HepG2 (cell line): ENCODE data around the gene BTN1A1. TPM values are rescaled to one million over a fixed set of nuclear protein-coding genes. Genes with fewer than 3 reads are reported as not detected.

ENCODE experiments used
- EZH2 ChIP-seq: conservative IDR thresholded peaks from 2 replicates; pipeline ENCODE4 v1.6.1; 2012; ENCODE audit warnings: mild to moderate bottlenecking, low read depth, low read length, moderate library complexity
- FOXM1 ChIP-seq: sonication (generic); formaldehyde crosslinking; IDR thresholded peaks from 2 replicates; pipeline ENCODE4 v1.5.0; 2020; ENCODE audit warnings: missing genetic modification reagents
- KLF16 ChIP-seq, 2 experiments: sonication (generic) in 1 of 2; formaldehyde crosslinking in 1 of 2; IDR thresholded peaks; 2 replicates each; pipeline versions ENCODE4 v1.6.1 to v1.8.0; 2016 to 2023; ENCODE audit warnings: missing genetic modification reagents in 2 of 2, missing compliant biosample characterization in 1 of 2
- MED1 ChIP-seq: sonication (generic); formaldehyde crosslinking; IDR thresholded peaks from 2 replicates; pipeline ENCODE4 v1.4.0; 2020; ENCODE audit warnings: missing genetic modification reagents
- MTA1 ChIP-seq: sonication (generic); formaldehyde crosslinking; IDR thresholded peaks from 2 replicates; pipeline ENCODE4 v1.4.0; 2020; ENCODE audit warnings: missing genetic modification reagents, mild to moderate bottlenecking, borderline replicate concordance
- NRL ChIP-seq: sonication (generic); formaldehyde crosslinking; IDR thresholded peaks from 2 replicates; pipeline ENCODE4 v1.5.0; 2020; ENCODE audit warnings: missing genetic modification reagents, mild to moderate bottlenecking, moderate library complexity, borderline replicate concordance
- RELA ChIP-seq: sonication (generic); formaldehyde crosslinking; IDR thresholded peaks from 2 replicates; pipeline ENCODE4 v1.4.0; 2020; ENCODE audit warnings: missing genetic modification reagents
- SP1 ChIP-seq, 2 experiments: fragments of 450-650 bp in 1 of 2; sonication (generic) in 1 of 2; formaldehyde crosslinking in 1 of 2; IDR thresholded peaks; 2 replicates each; pipeline versions ENCODE4 v1.4.0 to v1.6.1; 2016 to 2020; ENCODE audit warnings: missing genetic modification reagents in 1 of 2
- ZBTB38 ChIP-seq: sonication (generic); formaldehyde crosslinking; IDR thresholded peaks from 2 replicates; pipeline ENCODE4 v1.5.1; 2020; ENCODE audit warnings: mild to moderate bottlenecking, missing genetic modification reagents
- ZNF367 ChIP-seq: sonication (generic); formaldehyde crosslinking; IDR thresholded peaks from 2 replicates; pipeline ENCODE4 v1.4.0; 2020; ENCODE audit warnings: missing genetic modification reagents, borderline replicate concordance
- ZNF496 ChIP-seq: sonication (generic); formaldehyde crosslinking; IDR thresholded peaks from 2 replicates; pipeline ENCODE4 v1.8.1; 2023; ENCODE audit warnings: mild to moderate bottlenecking, moderate library complexity, missing genetic modification reagents; ENCODE audit not compliant: insufficient replicate concordance
- ZNF619 ChIP-seq: sonication (generic); formaldehyde crosslinking; IDR thresholded peaks from 2 replicates; pipeline ENCODE4 v1.4.0; 2020; ENCODE audit warnings: mild to moderate bottlenecking, missing genetic modification reagents
- ZNF674 ChIP-seq: sonication (generic); formaldehyde crosslinking; IDR thresholded peaks from 2 replicates; pipeline ENCODE4 v1.5.0; 2020; ENCODE audit warnings: low read depth, mild to moderate bottlenecking, missing genetic modification reagents
- polyA plus RNA-seq, 8 experiments: library from polyadenylated mRNA; depleted of rRNA in 3 of 8; stranded (reverse) in 7 of 8; unstranded in 1 of 8; fragments of >200 nt; fragmentation: Illumina TruSeq in 4 of 8; extraction: Trizol in 4 of 8; gene quantifications; 2 replicates each; pipeline versions ENCODE4 v1.2.1 to v1.2.3, GENCODE V29; 2011 to 2016; ENCODE audit warnings: low read depth in 4 of 8, missing spikeins in 1 of 8, mixed read lengths in 1 of 8; ENCODE audit not compliant: insufficient read depth in 1 of 8
- total RNA-seq, 5 experiments: library from RNA; depleted of rRNA; stranded (reverse); fragments of >200 nt; fragmentation: Illumina TruSeq; extraction: Trizol; gene quantifications; 2 replicates each; pipeline ENCODE4 v1.2.3, GENCODE V29; 2016; ENCODE audit warnings: low read depth in 1 of 5
- TF ChIP-seq, protein P1 (sequence below): sonication (generic); formaldehyde crosslinking; IDR thresholded peaks from 2 replicates; pipeline ENCODE4 v1.4.0; 2020; ENCODE audit warnings: missing genetic modification reagents
- TF ChIP-seq, protein P2 (sequence below), 2 experiments: sonication (generic) in 1 of 2; formaldehyde crosslinking in 1 of 2; IDR thresholded peaks; 2 replicates each; pipeline versions ENCODE4 v1.4.0 to v1.6.1; 2018 to 2020; ENCODE audit warnings: missing genetic modification reagents in 2 of 2, borderline replicate concordance in 1 of 2, low read depth in 1 of 2, mild to moderate bottlenecking in 1 of 2, missing biosample characterization in 1 of 2
- TF ChIP-seq, protein P3 (sequence below): sonication (generic); formaldehyde crosslinking; IDR thresholded peaks from one replicate; pipeline ENCODE4 v1.5.1; 2020; ENCODE audit warnings: mild to moderate bottlenecking, missing genetic modification reagents; ENCODE audit errors: not compliant biosample characterization

Gene BTN1A1
- total and polyA plus RNA-seq, 2 of the 13 experiments (the other 11 are each of a cell fraction or from before 2014, with no cell fraction given) = 0.04 TPM; not detected in 1

DNA sequence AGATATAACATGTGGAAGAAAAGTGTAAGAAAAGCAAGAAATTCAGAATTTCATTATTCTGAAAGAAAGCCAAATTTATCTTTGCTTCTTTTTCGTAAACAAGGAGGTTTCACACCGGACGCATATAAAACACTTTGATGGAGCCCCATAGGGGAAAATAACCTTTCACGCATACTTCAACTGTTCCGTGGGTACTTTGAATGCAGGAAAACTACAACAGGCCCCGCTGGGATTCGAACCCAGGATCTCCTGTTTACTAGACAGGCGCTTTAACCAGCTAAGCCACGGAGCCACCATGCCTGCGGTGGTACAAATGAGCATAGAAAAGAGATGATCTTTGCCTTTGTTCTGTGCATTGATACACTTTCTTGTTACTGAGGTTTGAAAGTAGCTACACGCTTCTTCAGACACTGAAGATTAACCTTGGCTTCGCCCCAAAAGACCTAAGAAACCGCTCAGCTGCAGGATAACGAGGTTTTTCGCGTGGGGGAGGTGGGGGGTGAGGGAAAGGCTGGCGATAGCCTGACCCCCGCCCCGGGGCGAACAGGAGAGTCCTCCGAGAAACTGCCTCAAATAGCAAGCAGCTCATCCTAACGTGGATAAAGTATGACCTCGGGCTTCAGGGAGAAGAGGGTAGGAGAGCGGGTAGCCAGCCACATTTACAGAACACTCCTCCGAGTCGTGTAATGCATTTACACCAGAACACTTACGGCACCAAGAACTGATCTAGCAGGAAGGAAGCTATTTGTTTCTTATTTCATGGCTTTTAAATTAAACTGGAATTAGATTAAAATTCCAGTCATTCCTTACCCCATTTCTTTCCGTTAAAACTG lies 32.8 kb downstream of the BTN1A1 start (continued):
- TF ChIP-seq EZH2 (no peak), SP1 (IDR thresholded peaks at IDR 0.05) (no peak), SP1 (CRISPR knock-in tag; IDR thresholded peaks at IDR 0.05) (no peak; the same call in 1 of the 2 replicates), ZNF674 (CRISPR knock-in tag) (no peak), MED1 (CRISPR knock-in tag) (peak; percentile 79), ZNF619 (peak; percentile 86; the same call in 1 of the 2 replicates), RELA (CRISPR knock-in tag) (peak; percentile 60; the same call in 1 of the 2 replicates), KLF16 (CRISPR knock-in tag; IDR thresholded peaks at IDR 0.05) (peak in 1 of 2 experiments; percentile 94; a peak in 2 of 4 replicates), FOXM1 (CRISPR knock-in tag) (no peak), ZNF367 (CRISPR knock-in tag) (no peak), ZBTB38 (peak; percentile 40), MTA1 (no peak), NRL (CRISPR knock-in tag) (no peak), ZNF496 (CRISPR knock-in tag) (no peak)
- TF ChIP-seq, protein P1, sequence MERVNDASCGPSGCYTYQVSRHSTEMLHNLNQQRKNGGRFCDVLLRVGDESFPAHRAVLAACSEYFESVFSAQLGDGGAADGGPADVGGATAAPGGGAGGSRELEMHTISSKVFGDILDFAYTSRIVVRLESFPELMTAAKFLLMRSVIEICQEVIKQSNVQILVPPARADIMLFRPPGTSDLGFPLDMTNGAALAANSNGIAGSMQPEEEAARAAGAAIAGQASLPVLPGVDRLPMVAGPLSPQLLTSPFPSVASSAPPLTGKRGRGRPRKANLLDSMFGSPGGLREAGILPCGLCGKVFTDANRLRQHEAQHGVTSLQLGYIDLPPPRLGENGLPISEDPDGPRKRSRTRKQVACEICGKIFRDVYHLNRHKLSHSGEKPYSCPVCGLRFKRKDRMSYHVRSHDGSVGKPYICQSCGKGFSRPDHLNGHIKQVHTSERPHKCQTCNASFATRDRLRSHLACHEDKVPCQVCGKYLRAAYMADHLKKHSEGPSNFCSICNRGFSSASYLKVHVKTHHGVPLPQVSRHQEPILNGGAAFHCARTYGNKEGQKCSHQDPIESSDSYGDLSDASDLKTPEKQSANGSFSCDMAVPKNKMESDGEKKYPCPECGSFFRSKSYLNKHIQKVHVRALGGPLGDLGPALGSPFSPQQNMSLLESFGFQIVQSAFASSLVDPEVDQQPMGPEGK (CRISPR knock-in tag) = peak; percentile 63; the same call in 1 of the 2 replicates
- TF ChIP-seq, protein P2, sequence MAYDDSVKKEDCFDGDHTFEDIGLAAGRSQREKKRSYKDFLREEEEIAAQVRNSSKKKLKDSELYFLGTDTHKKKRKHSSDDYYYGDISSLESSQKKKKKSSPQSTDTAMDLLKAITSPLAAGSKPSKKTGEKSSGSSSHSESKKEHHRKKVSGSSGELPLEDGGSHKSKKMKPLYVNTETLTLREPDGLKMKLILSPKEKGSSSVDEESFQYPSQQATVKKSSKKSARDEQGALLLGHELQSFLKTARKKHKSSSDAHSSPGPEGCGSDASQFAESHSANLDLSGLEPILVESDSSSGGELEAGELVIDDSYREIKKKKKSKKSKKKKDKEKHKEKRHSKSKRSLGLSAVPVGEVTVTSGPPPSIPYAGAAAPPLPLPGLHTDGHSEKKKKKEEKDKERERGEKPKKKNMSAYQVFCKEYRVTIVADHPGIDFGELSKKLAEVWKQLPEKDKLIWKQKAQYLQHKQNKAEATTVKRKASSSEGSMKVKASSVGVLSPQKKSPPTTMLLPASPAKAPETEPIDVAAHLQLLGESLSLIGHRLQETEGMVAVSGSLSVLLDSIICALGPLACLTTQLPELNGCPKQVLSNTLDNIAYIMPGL (CRISPR knock-in tag; IDR thresholded peaks at IDR 0.05; ENCODE audit: borderline replicate concordance in 1 of 2, low read depth in 1 of 2) = peak; percentile 100
- TF ChIP-seq, protein P3, sequence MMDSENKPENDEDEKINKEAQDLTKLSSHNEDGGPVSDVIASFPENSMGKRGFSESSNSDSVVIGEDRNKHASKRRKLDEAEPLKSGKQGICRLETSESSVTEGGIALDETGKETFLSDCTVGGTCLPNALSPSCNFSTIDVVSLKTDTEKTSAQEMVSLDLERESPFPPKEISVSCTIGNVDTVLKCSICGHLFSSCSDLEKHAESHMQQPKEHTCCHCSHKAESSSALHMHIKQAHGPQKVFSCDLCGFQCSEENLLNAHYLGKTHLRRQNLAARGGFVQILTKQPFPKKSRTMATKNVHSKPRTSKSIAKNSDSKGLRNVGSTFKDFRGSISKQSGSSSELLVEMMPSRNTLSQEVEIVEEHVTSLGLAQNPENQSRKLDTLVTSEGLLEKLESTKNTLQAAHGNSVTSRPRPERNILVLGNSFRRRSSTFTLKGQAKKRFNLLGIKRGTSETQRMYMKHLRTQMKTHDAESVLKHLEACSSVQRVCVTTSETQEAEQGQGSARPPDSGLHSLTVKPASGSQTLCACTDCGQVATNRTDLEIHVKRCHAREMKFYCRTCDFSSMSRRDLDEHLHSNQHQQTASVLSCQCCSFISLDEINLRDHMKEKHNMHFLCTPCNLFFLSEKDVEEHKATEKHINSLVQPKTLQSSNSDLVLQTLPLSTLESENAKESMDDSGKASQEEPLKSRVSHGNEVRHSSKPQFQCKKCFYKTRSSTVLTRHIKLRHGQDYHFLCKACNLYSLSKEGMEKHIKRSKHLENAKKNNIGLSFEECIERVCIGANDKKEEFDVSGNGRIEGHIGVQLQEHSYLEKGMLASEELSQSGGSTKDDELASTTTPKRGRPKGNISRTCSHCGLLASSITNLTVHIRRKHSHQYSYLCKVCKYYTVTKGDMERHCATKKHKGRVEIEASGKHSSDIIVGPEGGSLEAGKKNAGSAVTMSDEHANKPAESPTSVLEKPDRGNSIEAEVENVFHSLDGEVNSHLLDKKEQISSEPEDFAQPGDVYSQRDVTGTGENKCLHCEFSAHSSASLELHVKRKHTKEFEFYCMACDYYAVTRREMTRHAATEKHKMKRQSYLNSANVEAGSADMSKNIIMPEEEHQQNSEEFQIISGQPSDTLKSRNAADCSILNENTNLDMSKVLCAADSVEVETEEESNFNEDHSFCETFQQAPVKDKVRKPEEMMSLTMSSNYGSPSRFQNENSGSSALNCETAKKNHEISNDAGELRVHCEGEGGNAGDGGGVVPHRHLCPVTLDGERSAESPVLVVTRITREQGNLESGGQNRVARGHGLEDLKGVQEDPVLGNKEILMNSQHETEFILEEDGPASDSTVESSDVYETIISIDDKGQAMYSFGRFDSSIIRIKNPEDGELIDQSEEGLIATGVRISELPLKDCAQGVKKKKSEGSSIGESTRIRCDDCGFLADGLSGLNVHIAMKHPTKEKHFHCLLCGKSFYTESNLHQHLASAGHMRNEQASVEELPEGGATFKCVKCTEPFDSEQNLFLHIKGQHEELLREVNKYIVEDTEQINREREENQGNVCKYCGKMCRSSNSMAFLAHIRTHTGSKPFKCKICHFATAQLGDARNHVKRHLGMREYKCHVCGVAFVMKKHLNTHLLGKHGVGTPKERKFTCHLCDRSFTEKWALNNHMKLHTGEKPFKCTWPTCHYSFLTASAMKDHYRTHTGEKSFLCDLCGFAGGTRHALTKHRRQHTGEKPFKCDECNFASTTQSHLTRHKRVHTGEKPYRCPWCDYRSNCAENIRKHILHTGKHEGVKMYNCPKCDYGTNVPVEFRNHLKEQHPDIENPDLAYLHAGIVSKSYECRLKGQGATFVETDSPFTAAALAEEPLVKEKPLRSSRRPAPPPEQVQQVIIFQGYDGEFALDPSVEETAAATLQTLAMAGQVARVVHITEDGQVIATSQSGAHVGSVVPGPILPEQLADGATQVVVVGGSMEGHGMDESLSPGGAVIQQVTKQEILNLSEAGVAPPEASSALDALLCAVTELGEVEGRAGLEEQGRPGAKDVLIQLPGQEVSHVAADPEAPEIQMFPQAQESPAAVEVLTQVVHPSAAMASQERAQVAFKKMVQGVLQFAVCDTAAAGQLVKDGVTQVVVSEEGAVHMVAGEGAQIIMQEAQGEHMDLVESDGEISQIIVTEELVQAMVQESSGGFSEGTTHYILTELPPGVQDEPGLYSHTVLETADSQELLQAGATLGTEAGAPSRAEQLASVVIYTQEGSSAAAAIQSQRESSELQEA = peak; percentile 77
